IMR-90 (cell line): ENCODE data around the gene MBNL3. TPM values are rescaled to one million over a fixed set of nuclear protein-coding genes. Genes with fewer than 3 reads are reported as not detected.

Source experiments
- ATAC-seq: fragments of 200-7000 bp; cut with Tn5 transposase; 2 replicates; pipeline ENCODE4 v1.9.1; 2020; ENCODE audit warnings: low read depth, mild to moderate bottlenecking, moderate library complexity
- BruUV-seq: library from RNA; stranded (reverse); fragments of 400-500 nt; replicated peaks from 2 replicates; lab custom pipeline; 2021; lab: Mats Ljungman, UMichigan
- CTCF ChIA-PET: fragments of 300-600 bp; formaldehyde crosslinking; extraction: SDS; loops from one replicate; lab custom pipeline; 2021; ENCODE audit warnings: antibody characterized with exemption; lab: Yijun Ruan, JAX
- POLR2A ChIA-PET: fragments of 300-600 bp; sonication (Branson Sonifier 250); formaldehyde crosslinking; loops from one replicate; lab custom pipeline; 2022; ENCODE audit warnings: antibody characterized with exemption; ENCODE audit not compliant: unreplicated experiment; lab: Charles Lee
- DNase-seq: peaks from one replicate; pipeline ENCODE4 v3.0.0; 2013
- H2AFZ ChIP-seq: replicated peaks from 2 replicates; pipeline ENCODE3; 2013; ENCODE audit warnings: low read length, mild to moderate bottlenecking; ENCODE audit not compliant: poor library complexity
- H2AK5ac ChIP-seq: 2 replicates; pipeline ENCODE4 v1.6.1; 2013; ENCODE audit warnings: low read depth, low read length, inconsistent platforms
- H2AK9ac ChIP-seq: replicated peaks from 2 replicates; pipeline ENCODE3; 2013; ENCODE audit warnings: mild to moderate bottlenecking, low read depth, low read length, moderate library complexity; ENCODE audit not compliant: poor library complexity
- H2BK120ac ChIP-seq: 2 replicates; pipeline ENCODE4 v1.6.1; 2013; ENCODE audit warnings: low read depth, low read length, inconsistent platforms
- H2BK15ac ChIP-seq: 3 replicates; pipeline ENCODE4 v1.6.1; 2013; ENCODE audit warnings: low read depth, low read length, inconsistent platforms
- H2BK20ac ChIP-seq: 2 replicates; pipeline ENCODE4 v1.6.1; 2013; ENCODE audit warnings: low read depth, mild to moderate bottlenecking, inconsistent platforms, low read length, moderate library complexity
- H2BK5ac ChIP-seq: 2 replicates; pipeline ENCODE4 v1.6.1; 2013; ENCODE audit warnings: mild to moderate bottlenecking, low read depth, low read length, inconsistent platforms; ENCODE audit not compliant: poor library complexity, severe bottlenecking
- H3K14ac ChIP-seq: replicated peaks from 2 replicates; pipeline ENCODE4 v1.6.1; 2013; ENCODE audit warnings: low read depth, low read length, inconsistent platforms
- H3K18ac ChIP-seq: 2 replicates; pipeline ENCODE4 v1.6.1; 2013; ENCODE audit warnings: low read depth, low read length, control low read depth
- H3K23ac ChIP-seq: 2 replicates; pipeline ENCODE4 v1.6.1; 2013; ENCODE audit warnings: low read depth, low read length, inconsistent platforms
- H3K27ac ChIP-seq: 2 replicates; pipeline ENCODE4 v1.5.1; 2013; ENCODE audit warnings: mild to moderate bottlenecking, control low read depth, low read length; ENCODE audit not compliant: insufficient read depth
- H3K27me3 ChIP-seq: 2 replicates; pipeline ENCODE4 v1.6.1; 2013; ENCODE audit warnings: low read length; ENCODE audit not compliant: control insufficient read depth, insufficient read depth
- H3K36me3 ChIP-seq: 2 replicates; pipeline ENCODE4 v1.6.1; 2013; ENCODE audit warnings: low read length, mixed read lengths; ENCODE audit not compliant: control insufficient read depth, insufficient read depth
- H3K4ac ChIP-seq: 2 replicates; pipeline ENCODE4 v1.6.1; 2013; ENCODE audit warnings: low read depth, low read length, inconsistent platforms
- H3K4me1 ChIP-seq: 2 replicates; pipeline ENCODE4 v1.6.1; 2013; ENCODE audit warnings: low read length, mixed read lengths; ENCODE audit not compliant: control insufficient read depth, insufficient read depth
- H3K4me2 ChIP-seq: 2 replicates; pipeline ENCODE4 v1.6.1; 2013; ENCODE audit warnings: low read depth, mild to moderate bottlenecking, control low read depth, low read length, moderate library complexity
- H3K4me3 ChIP-seq: 2 replicates; pipeline ENCODE4 v1.5.1; 2013; ENCODE audit warnings: low read depth, mild to moderate bottlenecking, control low read depth, low read length, moderate library complexity; ENCODE audit not compliant: insufficient read depth
- H3K56ac ChIP-seq: 2 replicates; pipeline ENCODE4 v1.6.1; 2013; ENCODE audit warnings: low read length, inconsistent platforms; ENCODE audit not compliant: insufficient read depth; ENCODE audit errors: extremely low read depth
- H3K79me1 ChIP-seq, 2 experiments: 2 replicates each; pipeline ENCODE4 v1.6.1; 2013; ENCODE audit warnings: low read length in 2 of 2, inconsistent platforms in 1 of 2, low read depth in 1 of 2
- H3K9ac ChIP-seq: 2 replicates; pipeline ENCODE4 v1.6.1; 2013; ENCODE audit warnings: low read depth, low read length, control low read depth
- H3K9me1 ChIP-seq: 2 replicates; pipeline ENCODE4 v1.6.1; 2013; ENCODE audit warnings: low read length, inconsistent platforms; ENCODE audit not compliant: insufficient read depth
- H3K9me3 ChIP-seq: 2 replicates; pipeline ENCODE4 v1.6.1; 2013; ENCODE audit warnings: low read length; ENCODE audit not compliant: control insufficient read depth, insufficient read depth
- H4K20me1 ChIP-seq: 2 replicates; pipeline ENCODE4 v1.6.1; 2013; ENCODE audit warnings: low read length, inconsistent platforms; ENCODE audit not compliant: insufficient read depth
- H4K5ac ChIP-seq: 2 replicates; pipeline ENCODE4 v1.6.1; 2013; ENCODE audit warnings: mild to moderate bottlenecking, low read depth, low read length, control low read depth
- H4K8ac ChIP-seq, 2 experiments: 2 replicates each; pipeline ENCODE4 v1.6.1; 2013; ENCODE audit warnings: low read depth in 2 of 2, low read length in 2 of 2, control low read depth in 1 of 2, inconsistent platforms in 1 of 2
- H4K91ac ChIP-seq: 2 replicates; pipeline ENCODE4 v1.6.1; 2013; ENCODE audit warnings: low read depth, low read length, inconsistent platforms; ENCODE audit not compliant: insufficient read depth
- CEBPB ChIP-seq: IDR thresholded peaks from 2 replicates; pipeline ENCODE4 v1.6.1; 2012; ENCODE audit warnings: low read depth, low read length, improper control_type of control experiment
- CHD1 ChIP-seq: IDR thresholded peaks from 2 replicates; pipeline ENCODE4 v1.6.1; 2012; ENCODE audit warnings: low read depth, low read length, improper control_type of control experiment
- MAZ ChIP-seq: IDR thresholded peaks from 2 replicates; pipeline ENCODE4 v1.6.1; 2012; ENCODE audit warnings: low read depth, mild to moderate bottlenecking, low read length, improper control_type of control experiment, moderate library complexity, borderline replicate concordance
- MXI1 ChIP-seq: IDR thresholded peaks from 2 replicates; pipeline ENCODE4 v1.6.1; 2012; ENCODE audit warnings: low read depth, mild to moderate bottlenecking, low read length, moderate library complexity, borderline replicate concordance
- NFE2L2 ChIP-seq: fragments of 150-350 bp; IDR thresholded peaks from 2 replicates; pipeline ENCODE4 v1.6.1; 2016; ENCODE audit warnings: low read depth, mild to moderate bottlenecking, low read length
- WGBS, 2 experiments: methylation state at CpG; one replicate each; pipeline versions ENCODE4 v1.1.5 to v1.1.7; 2013; ENCODE audit warnings: missing lambda C conversion rate in 2 of 2; ENCODE audit not compliant: insufficient read length in 1 of 2; ENCODE audit errors: extremely low coverage in 2 of 2; 5-methylcytosine and 5-hydroxymethylcytosine counted together
- dilution Hi-C: fragments of 300-500 bp; cut with HindIII; formaldehyde crosslinking; loops from one replicate; pipeline ENCODE4 v1.14.3; 2018; ENCODE audit warnings: low sequenced_read_pairs; ENCODE audit not compliant: unreplicated experiment
- in situ Hi-C: fragments of 300-500 bp; cut with MboI; formaldehyde crosslinking; loops from 3 replicates; pipeline ENCODE4 v1.14.3; 2019; ENCODE audit warnings: low sequenced_read_pairs, inconsistent platforms, mixed read lengths
- intact Hi-C: fragments of 100-400 bp; cut with micrococcal nuclease; formaldehyde crosslinking; loops from 2 replicates; pipeline ENCODE4 v1.10.0; 2022
- polyA plus RNA-seq, 3 experiments: library from polyadenylated mRNA; depleted of rRNA; stranded (reverse); fragments of >200 nt; gene quantifications; 2 replicates each; pipeline ENCODE4 v1.2.3, GENCODE V29; 2012; ENCODE audit warnings: low replicate concordance in 1 of 3
- total RNA-seq: library from RNA; depleted of rRNA; stranded (reverse); fragments of >200 nt; gene quantifications from 2 replicates; pipeline ENCODE4 v1.2.3, GENCODE V29; 2012

The MBNL3 gene
- total and polyA plus RNA-seq, 2 of the 4 experiments (the other 2 are of a cell fraction), result 0.32 to 1.1 TPM

- Histone ChIP-seq H3K9me3 (no peaks in the 10 kb centered on the region), H3K4ac (no peak overlapping the region), H3K4me1 (no peaks in the 10 kb centered on the region), H2AK9ac (no peak overlapping the region), H3K4me3 (no peak overlapping the region), H3K9me1 (no peaks in the 10 kb centered on the region), H4K91ac (no peak overlapping the region), H4K20me1 (no peaks in the 10 kb centered on the region), H4K5ac (no peak overlapping the region), H4K8ac (no peak overlapping the region), H3K79me1 (no peaks in the 10 kb centered on the region), H3K23ac (no peak overlapping the region), H3K9ac (no peak overlapping the region), H3K14ac (no peak overlapping the region), H2BK5ac (no peak overlapping the region), H3K27me3 (peaks cover 19% of the 10 kb centered on the region), H3K18ac (no peak overlapping the region), H2AFZ (no peak overlapping the region), H3K27ac (no peak overlapping the region), H2AK5ac (no peak overlapping the region), H3K4me2 (no peak overlapping the region), H3K36me3 (no peaks in the 10 kb centered on the region), H2BK120ac (no peak overlapping the region), H2BK15ac (no peak overlapping the region), H3K56ac (no peak overlapping the region), H2BK20ac (no peak overlapping the region)
- TF ChIP-seq CEBPB, result no peak
- no peak for TF ChIP-seq NFE2L2
- TF ChIP-seq MAZ, result no peak
- TF ChIP-seq CHD1, result no peak
- TF ChIP-seq MXI1, result no peak
- no TSS peak for BruUV-seq
- CTCF ChIA-PET, result no interaction called here
- WGBS, 2 experiments, result no CpG with 5 or more reads among the region's 1 CpG
- in situ Hi-C loops (no loop called here), intact Hi-C loops (loop anchor here (5.0 kb wide), 1 partner anchor 201 kb away; no protein-coding TSS in a partner anchor), dilution Hi-C loops (no loop called here)
- ATAC-seq (no peak), DNase-seq (no peak)
- POLR2A ChIA-PET, result no interaction called here
These were observed 4.3 kb upstream of the MBNL3 start for GRCh38 chrX:132493095-132493494.
